Testis (tissue), 2 donors: ENCODE measurements around the gene NUP50.

Experiments used
- POLR2A ChIP-seq: fragments of 450-650 bp; IDR thresholded peaks from one replicate; pipeline ENCODE4 v1.6.1; 2017; ENCODE audit warnings: antibody characterized with exemption, mild to moderate bottlenecking, moderate library complexity
- TF ChIP-seq, protein P1 (sequence below), 3 experiments: fragments of 450-650 bp in 2 of 3; fragments of 200-600 bp in 1 of 3; sonication (generic) in 1 of 3; IDR thresholded peaks; one replicate each; pipeline ENCODE4 v1.5.1; 2016 to 2019; ENCODE audit warnings: antibody characterized with exemption in 3 of 3, mild to moderate bottlenecking in 2 of 3, moderate library complexity in 1 of 3

DNA sequence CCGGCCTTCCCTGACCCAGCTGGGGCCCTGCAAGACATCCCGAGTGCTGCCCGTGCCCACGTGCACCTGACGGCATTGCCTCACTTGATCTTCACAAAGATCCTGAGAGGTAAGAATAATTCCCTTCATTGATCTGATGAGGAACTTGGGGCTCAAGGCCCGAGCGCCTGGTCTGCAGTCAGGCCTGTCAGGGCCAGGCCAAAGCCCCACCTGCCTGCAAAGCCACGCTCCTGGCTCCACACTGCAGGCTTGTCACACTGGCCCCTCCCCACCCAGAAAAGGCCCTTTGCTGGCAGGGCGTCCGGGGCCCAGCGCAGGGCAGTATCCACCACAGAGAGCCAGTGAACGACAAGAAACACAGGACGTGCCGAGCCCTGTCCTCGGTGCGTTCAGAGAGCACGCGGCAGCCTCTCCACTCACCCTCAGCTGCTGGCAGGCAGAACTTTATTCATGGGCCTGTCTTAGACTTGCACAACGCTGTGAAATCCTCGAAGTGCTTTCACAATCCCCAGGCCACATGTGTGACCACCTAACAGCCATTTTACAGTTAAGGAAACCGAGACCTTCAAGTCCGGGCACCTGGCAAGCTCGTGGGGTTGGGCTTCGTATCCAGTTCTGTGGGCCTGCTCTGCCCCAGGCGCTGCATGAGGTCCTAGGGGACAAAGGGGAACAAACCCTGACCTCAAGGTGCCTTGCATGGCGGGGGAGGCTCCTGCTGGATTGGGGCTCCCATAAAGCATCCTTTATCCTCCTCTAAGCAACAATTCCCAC lies 62.2 kb downstream of the NUP50 start:
- TF ChIP-seq, protein P1, sequence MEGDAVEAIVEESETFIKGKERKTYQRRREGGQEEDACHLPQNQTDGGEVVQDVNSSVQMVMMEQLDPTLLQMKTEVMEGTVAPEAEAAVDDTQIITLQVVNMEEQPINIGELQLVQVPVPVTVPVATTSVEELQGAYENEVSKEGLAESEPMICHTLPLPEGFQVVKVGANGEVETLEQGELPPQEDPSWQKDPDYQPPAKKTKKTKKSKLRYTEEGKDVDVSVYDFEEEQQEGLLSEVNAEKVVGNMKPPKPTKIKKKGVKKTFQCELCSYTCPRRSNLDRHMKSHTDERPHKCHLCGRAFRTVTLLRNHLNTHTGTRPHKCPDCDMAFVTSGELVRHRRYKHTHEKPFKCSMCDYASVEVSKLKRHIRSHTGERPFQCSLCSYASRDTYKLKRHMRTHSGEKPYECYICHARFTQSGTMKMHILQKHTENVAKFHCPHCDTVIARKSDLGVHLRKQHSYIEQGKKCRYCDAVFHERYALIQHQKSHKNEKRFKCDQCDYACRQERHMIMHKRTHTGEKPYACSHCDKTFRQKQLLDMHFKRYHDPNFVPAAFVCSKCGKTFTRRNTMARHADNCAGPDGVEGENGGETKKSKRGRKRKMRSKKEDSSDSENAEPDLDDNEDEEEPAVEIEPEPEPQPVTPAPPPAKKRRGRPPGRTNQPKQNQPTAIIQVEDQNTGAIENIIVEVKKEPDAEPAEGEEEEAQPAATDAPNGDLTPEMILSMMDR (IDR thresholded peaks at IDR 0.05), result no peak
- no peak for TF ChIP-seq POLR2A
